AML-193 (cell line): ENCODE results near the gene EXOSC1.
A peak's percentile ranks its signal among the peaks of the same experiment; 100 is the strongest.
"Not testable (repeated sequence)": the region's sequence is repeated elsewhere in the genome, so short reads cannot be mapped to it uniquely, and the experiment has no call there.

Experiments used
- DNase-seq, 2 experiments: peaks; one replicate each; lab custom pipeline; 2025; lab: John Stamatoyannopoulos, UW

The EXOSC1 gene, protein sequence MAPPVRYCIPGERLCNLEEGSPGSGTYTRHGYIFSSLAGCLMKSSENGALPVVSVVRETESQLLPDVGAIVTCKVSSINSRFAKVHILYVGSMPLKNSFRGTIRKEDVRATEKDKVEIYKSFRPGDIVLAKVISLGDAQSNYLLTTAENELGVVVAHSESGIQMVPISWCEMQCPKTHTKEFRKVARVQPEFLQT

DNA sequence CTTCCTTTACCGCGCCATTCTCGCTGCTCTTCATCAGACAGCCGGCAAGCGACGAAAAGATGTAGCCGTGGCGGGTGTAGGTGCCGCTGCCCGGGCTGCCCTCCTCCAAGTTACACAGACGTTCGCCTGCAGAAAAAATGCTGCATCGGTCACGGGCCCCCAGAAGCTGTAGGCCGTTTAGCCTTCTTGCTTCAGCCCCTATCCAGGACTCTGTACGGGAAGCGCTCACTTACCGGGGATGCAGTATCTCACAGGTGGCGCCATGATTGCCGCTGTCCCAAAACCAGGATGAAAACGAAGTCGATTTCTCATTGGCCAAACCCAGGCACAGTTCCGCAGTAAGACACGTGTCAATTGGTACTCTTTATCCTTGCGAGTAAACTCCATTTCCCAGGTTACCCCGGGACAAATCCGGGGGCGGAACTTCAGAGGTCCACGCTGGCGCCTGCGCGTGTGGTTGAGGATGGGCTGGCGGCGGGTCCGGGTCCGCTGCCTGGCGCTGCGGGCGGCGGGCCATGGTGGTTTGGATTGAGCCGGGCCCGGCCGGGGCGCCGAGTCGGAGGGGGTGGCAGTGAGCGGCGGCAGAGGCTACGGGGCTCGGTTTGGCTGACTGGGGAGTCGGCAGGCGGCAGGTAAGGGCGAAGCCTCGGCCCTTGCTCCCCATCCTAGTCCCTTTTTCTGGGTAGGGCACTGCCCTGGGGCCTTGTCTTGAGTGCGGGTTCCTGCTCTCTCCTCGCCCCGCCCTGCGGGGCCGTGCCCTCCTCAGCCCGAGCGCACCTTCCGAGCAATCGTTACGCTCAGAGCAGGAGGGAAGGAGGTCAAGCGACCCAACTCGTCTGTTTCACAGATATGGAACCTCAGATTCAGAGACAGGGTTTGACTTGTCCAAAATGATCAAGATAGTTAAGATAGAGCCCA lies at the start of gene EXOSC1, which contains the start of gene ZDHHC16:
Gene EXOSC1, minus strand, starts transcription at position 285 of the 918 bp plus-strand sequence. Its CDS starts 21 bp downstream, at position 264.
Gene ZDHHC16, plus strand, starts transcription at position 454 of the 918 bp plus-strand sequence. CDS start 5,501 bp downstream, outside the sequence.
- DNase-seq: peak; percentile 95 to 96

DNA sequence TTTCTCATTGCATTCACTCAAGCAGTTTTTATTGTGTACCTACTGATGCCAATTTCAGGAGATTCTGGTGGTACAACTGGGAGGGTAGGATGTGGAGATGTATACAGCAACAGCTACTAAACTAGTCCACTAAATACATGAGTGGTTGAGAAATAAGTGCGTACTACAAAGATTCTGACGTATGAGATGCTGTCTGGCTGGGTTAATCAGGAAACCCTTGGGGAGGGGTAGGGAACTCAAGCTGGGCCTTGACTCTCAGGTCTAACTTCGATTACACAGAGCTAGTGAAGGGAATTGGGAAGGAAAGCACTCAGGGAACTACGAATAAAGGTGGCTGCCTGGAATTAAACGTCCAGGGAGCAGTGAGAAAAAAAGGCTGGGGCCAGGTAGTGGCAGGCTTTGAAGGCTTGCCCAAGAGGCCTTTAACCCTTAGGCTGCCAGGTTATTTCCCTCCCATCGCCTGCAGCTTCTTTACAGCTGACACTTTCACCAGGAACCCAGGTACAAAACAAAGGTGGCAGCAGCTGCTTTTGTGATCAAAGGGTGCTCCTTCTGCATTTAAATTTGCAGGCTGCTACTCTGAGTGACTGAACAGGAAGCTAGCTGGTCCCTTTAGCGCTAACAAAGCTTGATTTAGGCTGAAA lies 49.2 kb upstream of the EXOSC1 start:
- no peak for DNase-seq

DNA sequence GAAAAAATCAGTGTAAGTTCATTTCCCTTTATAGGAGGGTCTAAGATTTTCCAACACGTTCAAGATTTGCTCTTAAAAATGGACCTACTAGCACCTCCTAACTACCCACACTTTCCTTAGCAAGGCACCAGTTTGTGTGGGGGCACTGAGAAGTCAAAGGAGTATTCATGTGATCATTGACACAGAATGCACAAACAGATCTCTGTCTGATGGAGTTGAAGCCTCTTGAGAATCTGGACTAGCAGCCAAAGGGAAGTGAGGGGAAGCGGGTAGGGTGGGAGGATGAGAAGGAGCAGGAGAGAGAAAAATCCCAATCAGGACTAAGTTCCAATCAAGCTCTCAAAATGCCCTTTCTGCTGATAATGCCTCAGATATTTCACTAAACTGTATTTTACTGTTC lies 48.3 kb upstream of the EXOSC1 start:
- DNase-seq: no peak

DNA sequence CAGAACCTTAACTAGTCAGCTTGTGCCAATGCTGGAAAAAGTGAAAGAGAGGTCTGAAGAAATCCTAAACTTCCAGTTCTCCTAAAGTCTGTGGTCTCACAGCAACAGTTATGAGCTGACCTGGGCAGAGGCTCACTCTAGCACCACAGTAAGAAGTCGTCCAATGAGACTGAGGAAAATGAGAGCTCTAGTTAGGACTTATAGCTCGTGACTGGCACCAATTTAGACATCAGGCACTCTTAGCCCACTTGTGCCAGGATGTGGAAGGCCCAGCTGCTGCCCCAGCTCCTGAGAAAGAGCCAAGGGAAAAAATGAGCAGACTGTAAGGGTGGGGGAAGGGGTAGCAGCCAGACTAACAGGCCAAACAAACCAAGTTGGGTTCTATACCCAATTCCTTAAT lies 44.8 kb upstream of the EXOSC1 start:
- no peak for DNase-seq

DNA sequence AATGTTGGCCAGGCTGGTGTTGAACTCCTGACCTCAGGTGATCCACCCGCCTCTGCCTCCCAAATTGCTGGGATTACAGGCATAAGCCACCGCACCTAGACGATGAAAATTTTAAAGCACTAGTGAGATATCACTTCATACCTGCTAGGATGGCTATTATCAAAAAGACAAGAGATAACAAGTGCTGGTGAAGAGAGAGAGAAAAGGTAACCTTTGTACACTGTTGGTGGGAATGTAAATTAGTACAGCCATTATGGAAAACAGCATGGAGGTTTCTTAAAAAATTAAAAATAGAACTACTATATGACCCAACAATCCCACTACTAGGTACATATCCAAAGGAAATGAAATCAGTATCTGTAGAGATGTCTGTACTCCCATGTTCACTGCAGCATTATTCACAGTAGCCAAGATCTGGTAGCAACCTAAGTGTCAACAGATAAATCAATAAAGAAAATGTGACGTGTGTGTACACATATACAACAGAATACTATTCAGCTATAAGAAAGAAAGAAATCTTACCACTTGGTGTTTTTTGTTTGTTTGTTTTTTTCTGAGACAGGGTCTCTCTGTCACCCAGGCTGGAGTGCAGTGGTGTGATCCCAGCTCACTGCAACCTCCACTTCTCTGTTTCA lies 40.0 kb upstream of the EXOSC1 start:
- no peak for DNase-seq

DNA sequence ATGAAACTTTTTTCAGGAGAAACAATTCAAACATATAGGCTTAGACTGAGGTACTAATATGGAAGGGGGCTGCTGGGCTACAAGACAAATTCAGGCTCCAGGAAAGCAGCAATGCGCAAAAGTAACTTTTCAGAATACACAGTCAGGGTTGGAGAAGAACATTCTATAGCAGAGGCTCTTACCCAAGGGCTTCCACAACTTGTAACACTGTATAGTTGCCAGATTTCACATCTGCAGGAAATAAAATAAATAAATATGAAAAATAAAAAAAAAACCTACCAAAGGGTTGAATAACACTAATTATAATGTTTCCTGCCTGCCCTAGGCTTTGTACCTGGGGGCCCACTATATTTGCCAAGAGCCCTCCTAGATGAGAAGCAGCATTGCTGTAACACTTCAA lies 38.1 kb upstream of the EXOSC1 start:
- no peak for DNase-seq

DNA sequence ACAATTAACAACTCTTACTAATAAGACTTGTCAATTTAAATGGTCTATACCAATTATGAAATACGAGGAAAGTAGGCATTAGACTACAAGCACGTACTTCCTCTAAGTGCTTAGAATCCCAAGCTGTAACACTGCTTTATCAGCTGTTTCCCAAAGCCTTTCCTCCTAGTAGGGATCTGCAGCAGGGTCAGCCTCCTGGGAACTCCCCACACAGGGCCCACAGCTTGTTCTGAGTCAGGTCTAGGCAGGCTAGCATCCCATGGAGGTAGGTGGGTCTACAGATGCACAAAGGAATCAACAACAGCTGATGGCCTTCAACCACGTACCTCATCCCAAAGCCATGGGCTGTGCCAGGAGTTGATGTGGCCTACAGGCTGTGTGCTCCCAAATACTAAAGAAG lies 37.7 kb upstream of the EXOSC1 start:
- DNase-seq: no peak

DNA sequence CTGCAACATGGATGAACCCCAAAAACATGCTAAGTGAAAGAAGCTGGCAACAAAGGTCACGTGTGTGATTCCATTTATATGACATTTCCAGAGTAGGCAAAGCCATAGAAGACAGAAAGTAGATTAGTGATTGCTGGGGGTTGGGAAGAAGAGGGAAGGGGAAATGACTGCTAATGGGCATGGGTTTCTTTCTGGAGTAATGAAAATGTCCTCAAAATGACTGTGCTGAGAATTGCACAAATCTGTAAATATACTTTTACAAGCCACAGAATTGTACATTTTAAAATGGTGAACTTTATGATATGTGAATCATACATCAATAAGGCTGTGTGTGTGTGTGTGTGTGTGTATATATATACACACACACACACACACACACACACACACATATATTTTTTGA lies 36.6 kb upstream of the EXOSC1 start:
- DNase-seq: no peak

DNA sequence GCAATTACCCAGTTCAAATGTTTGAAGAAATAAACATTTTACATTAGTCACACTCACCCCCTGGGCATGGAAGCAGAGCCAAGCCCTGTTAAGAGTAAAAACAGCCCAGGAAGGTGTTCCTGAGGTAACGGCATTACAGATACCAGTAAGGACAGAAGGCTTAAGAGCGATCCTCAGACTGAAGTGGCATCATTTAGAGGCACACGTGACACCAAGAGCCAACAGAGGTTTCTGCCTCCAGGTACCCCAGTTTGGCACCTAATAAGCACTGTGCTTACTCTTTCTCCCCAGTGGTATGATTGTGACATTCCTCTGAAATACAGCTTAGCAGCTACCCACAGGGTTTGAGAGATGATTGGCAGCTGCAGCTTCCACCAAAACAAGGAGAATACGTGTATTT lies 35.3 kb upstream of the EXOSC1 start:
- no peak for DNase-seq

GRCh38 chr10:97479939-97480338 lies 34.1 kb upstream of the EXOSC1 start:
- DNase-seq: no peak

GRCh38 chr10:97479410-97479809 lies 33.6 kb upstream of the EXOSC1 start:
- not testable (repeated sequence) for DNase-seq

DNA sequence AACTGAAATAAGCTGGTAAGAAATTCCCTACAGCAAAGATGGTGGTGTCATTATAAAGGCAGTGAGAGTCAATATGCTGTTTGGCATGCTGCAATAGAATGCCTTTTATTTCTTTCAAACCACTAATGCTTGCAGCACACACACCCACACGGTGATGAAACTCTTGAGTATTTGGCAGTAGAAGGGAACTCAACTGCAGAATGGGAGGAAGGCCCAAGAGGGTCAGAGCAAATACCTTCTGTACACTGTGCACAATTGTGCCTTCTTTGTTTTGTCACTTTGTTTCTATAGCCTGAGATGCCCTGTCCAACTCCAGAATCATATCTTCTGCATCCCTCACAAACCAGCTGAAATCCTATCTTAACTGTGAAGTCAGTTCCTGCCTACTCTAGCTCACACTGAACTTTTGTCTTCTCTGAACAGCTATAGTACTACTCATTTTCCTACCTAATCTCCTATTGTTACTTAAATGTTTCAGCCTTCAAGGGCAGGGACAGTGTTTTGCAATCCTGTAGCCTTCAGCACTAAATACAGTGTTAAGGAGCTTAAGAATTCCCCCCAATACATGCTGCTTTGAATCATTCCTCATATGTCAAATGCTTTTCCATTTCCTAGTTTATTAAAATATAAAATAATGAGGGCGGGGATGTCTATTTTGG lies 30.3 kb upstream of the EXOSC1 start:
- peak; percentile 21 to 38 for DNase-seq

DNA sequence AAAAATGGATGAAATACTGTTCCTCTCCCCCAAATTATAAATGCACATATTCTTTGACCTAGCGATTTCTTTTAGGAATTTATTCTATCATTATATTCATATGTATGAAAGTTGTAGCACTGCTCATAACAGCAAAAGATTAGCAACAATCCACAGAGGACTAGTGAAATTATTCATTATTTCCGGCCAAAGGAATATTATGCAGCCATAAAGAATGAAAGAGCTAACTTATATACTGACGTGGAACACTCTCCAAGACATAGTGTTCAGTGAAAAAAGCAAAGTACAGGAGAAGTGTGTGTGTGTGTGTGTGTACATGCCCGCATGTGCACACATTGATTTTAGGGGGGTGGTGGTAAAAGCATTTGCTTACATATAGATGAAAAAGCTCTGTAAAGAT lies 29.1 kb upstream of the EXOSC1 start:
- no peak for DNase-seq

GRCh38 chr10:97468781-97469180 lies 23.0 kb upstream of the EXOSC1 start:
- not testable (repeated sequence) for DNase-seq

GRCh38 chr10:97468162-97468561 lies 22.4 kb upstream of the EXOSC1 start:
- no peak for DNase-seq

GRCh38 chr10:97466755-97467154 lies 20.9 kb upstream of the EXOSC1 start:
- DNase-seq: no peak

GRCh38 chr10:97465982-97466381 lies 20.2 kb upstream of the EXOSC1 start:
- DNase-seq: no peak

- DNase-seq: no peak
These were observed 18.4 kb upstream of the EXOSC1 start for GRCh38 chr10:97464226-97464625.

- DNase-seq: peak; percentile 19 to 45
These were observed 17.7 kb upstream of the EXOSC1 start for GRCh38 chr10:97463363-97464132.

- no peak for DNase-seq
These were observed 16.5 kb upstream of the EXOSC1 start for GRCh38 chr10:97462309-97462708.

DNA sequence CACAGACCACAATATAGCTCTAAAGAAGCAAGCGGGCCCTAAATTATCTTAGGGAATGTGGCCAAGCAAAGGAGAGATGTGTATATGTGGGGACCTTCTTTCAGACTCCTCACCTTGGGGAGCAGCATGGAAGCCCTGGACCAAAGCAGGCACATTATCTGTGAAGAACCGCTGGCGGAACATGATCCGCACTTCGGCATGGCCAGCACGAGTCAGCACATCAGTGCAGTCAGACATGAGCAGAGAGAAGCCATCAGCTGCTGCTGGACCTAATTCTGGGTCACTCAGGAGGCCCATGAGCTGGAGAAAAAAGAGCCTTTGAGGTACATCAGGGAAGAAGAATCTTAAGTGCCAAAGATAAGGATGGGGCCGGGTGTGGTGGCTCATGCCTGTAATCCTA lies 14.1 kb upstream of the EXOSC1 start:
- DNase-seq: no peak
